SK-N-SH (cell line): Measurements from ENCODE around the gene ADAMTS1. TPM values are rescaled to one million over a fixed set of nuclear protein-coding genes. Genes with fewer than 3 reads are reported as not detected.

Experiments
- CTCF ChIA-PET: fragments of 300-600, 350-600 bp; formaldehyde crosslinking; extraction: SDS; loops from one replicate; lab custom pipeline; 2021; lab: Yijun Ruan, JAX
- POLR2A ChIA-PET: fragments of 350-600 bp; sonication (Branson Sonifier 250); formaldehyde crosslinking; extraction: SDS; loops from one replicate; lab custom pipeline; 2020; ENCODE audit warnings: antibody characterized with exemption, inconsistent platforms; lab: Yijun Ruan, JAX
- DNase-seq: peaks from one replicate; pipeline ENCODE4 v3.0.0; 2012
- H2AFZ ChIP-seq: fragments of 200-600 bp; sonication (generic); 2 replicates; pipeline ENCODE4 v1.8.1; 2016; ENCODE audit warnings: antibody characterized with exemption, mild to moderate bottlenecking, low read depth
- H3F3A ChIP-seq: fragments of 200-600 bp; sonication (generic); replicated peaks from 2 replicates; pipeline ENCODE3; 2016; ENCODE audit warnings: antibody characterized with exemption, mild to moderate bottlenecking; ENCODE audit not compliant: insufficient read depth
- H3K27ac ChIP-seq, 2 experiments: fragments of 200-500 bp in 1 of 2; fragments of 200-600 bp in 1 of 2; sonication (Bioruptor generic) in 1 of 2; sonication (generic), shearing (Covaris generic) in 1 of 2; 2 replicates each; pipeline versions ENCODE4 v1.5.1 to v1.6.1; 2014 to 2016; ENCODE audit warnings: low read depth in 2 of 2, inconsistent platforms in 1 of 2, low read length in 1 of 2, mild to moderate bottlenecking in 1 of 2, mixed read lengths in 1 of 2
- H3K27me3 ChIP-seq: fragments of 200-600 bp; sonication (generic), shearing (Covaris generic); 2 replicates; pipeline ENCODE4 v1.6.1; 2016; ENCODE audit warnings: mixed run types; ENCODE audit not compliant: insufficient read depth
- H3K36me3 ChIP-seq, 2 experiments: fragments of 200-500 bp in 1 of 2; fragments of 200-600 bp in 1 of 2; sonication (Bioruptor generic) in 1 of 2; sonication (generic) in 1 of 2; replicated peaks in 1 of 2; 2 replicates each; pipeline versions ENCODE3 to v1.5.1; 2014 to 2016; ENCODE audit warnings: low read length in 1 of 2, mild to moderate bottlenecking in 1 of 2; ENCODE audit not compliant: insufficient read depth in 2 of 2, control insufficient read depth in 1 of 2
- H3K4me1 ChIP-seq, 2 experiments: fragments of 200-500 bp in 1 of 2; fragments of 200-600 bp in 1 of 2; sonication (Bioruptor generic) in 1 of 2; sonication (generic), shearing (Covaris generic) in 1 of 2; 2 replicates each; pipeline versions ENCODE4 v1.5.1 to v1.6.1; 2014 to 2016; ENCODE audit warnings: low read depth in 1 of 2, low read length in 1 of 2, mixed run types in 1 of 2; ENCODE audit not compliant: insufficient read depth in 2 of 2, control insufficient read depth in 1 of 2
- H3K4me2 ChIP-seq: fragments of 200-600 bp; sonication (generic), shearing (Covaris generic); 2 replicates; pipeline ENCODE4 v1.6.1; 2017; ENCODE audit warnings: mixed run types
- H3K4me3 ChIP-seq, 2 experiments: fragments of 200-500 bp in 1 of 2; fragments of 200-600 bp in 1 of 2; sonication (Bioruptor generic) in 1 of 2; sonication (generic), shearing (Covaris generic) in 1 of 2; 2 replicates each; pipeline versions ENCODE4 v1.5.1 to v1.8.1; 2014 to 2016; ENCODE audit warnings: low read depth in 2 of 2, inconsistent platforms in 1 of 2, low read length in 1 of 2, mild to moderate bottlenecking in 1 of 2, mixed read lengths in 1 of 2, moderate library complexity in 1 of 2
- H3K79me2 ChIP-seq: fragments of 200-600 bp; sonication (generic); 2 replicates; pipeline ENCODE4 v1.8.1; 2017; ENCODE audit warnings: mild to moderate bottlenecking; ENCODE audit not compliant: insufficient read depth
- H3K9ac ChIP-seq: fragments of 200-600 bp; sonication (generic); 2 replicates; pipeline ENCODE4 v1.6.1; 2017; ENCODE audit warnings: mixed run types
- H3K9me2 ChIP-seq: fragments of 200-600 bp; sonication (generic); 2 replicates; pipeline ENCODE4 v1.6.1; 2017; ENCODE audit warnings: mixed run types
- H3K9me3 ChIP-seq: fragments of 200-600 bp; sonication (generic); 2 replicates; pipeline ENCODE4 v1.6.1; 2017; ENCODE audit warnings: mixed run types, mild to moderate bottlenecking, moderate library complexity
- H4K20me1 ChIP-seq: fragments of 200-600 bp; sonication (generic); 2 replicates; pipeline ENCODE4 v1.6.1; 2017; ENCODE audit warnings: mild to moderate bottlenecking, mixed run types; ENCODE audit not compliant: insufficient read depth
- EP300 ChIP-seq, 2 experiments: IDR thresholded peaks; 2 replicates each; pipeline versions ENCODE4 v1.4.0 to v1.6.1; 2012; ENCODE audit warnings: borderline replicate concordance in 1 of 2, low read depth in 1 of 2, low read length in 1 of 2
- FOSL2 ChIP-seq: IDR thresholded peaks from 2 replicates; pipeline ENCODE4 v1.4.0; 2012; ENCODE audit warnings: low read depth, mild to moderate bottlenecking, moderate library complexity, borderline replicate concordance
- FOXJ3 ChIP-seq: sonication (generic); formaldehyde crosslinking; IDR thresholded peaks from 2 replicates; pipeline ENCODE4 v1.5.1; 2020; ENCODE audit warnings: mild to moderate bottlenecking, missing genetic modification reagents
- GABPA ChIP-seq: IDR thresholded peaks from 2 replicates; pipeline ENCODE4 v1.4.0; 2012; ENCODE audit warnings: low read depth, mild to moderate bottlenecking
- GATA2 ChIP-seq: sonication (generic); formaldehyde crosslinking; IDR thresholded peaks from 2 replicates; pipeline ENCODE4 v1.5.0; 2020; ENCODE audit warnings: mild to moderate bottlenecking, missing genetic modification reagents
- IRF3 ChIP-seq: fragments of 150-350 bp; IDR thresholded peaks from 2 replicates; pipeline ENCODE4 v1.6.1; 2016; ENCODE audit warnings: mild to moderate bottlenecking, low read depth, low read length
- JUND ChIP-seq: IDR thresholded peaks from 2 replicates; pipeline ENCODE4 v1.4.0; 2012
- MAX ChIP-seq: IDR thresholded peaks from 2 replicates; pipeline ENCODE4 v1.4.0; 2012; ENCODE audit warnings: low read depth
- MEF2A ChIP-seq: IDR thresholded peaks from 2 replicates; pipeline ENCODE4 v1.4.0; 2012; ENCODE audit warnings: low read depth, borderline replicate concordance
- MXI1 ChIP-seq: IDR thresholded peaks from 2 replicates; pipeline ENCODE4 v1.6.1; 2012; ENCODE audit warnings: mild to moderate bottlenecking, low read depth, low read length, improper control_type of control experiment
- NFIC ChIP-seq: IDR thresholded peaks from 2 replicates; pipeline ENCODE4 v1.4.0; 2012; ENCODE audit warnings: borderline replicate concordance
- POLR2AphosphoS5 ChIP-seq: IDR thresholded peaks from 2 replicates; pipeline ENCODE4 v1.6.1; 2012; ENCODE audit warnings: low read depth, low read length
- RCOR1 ChIP-seq: fragments of 150-350 bp; IDR thresholded peaks from 2 replicates; pipeline ENCODE4 v1.6.1; 2017; ENCODE audit warnings: antibody characterized with exemption, low read length
- REST ChIP-seq: IDR thresholded peaks from 2 replicates; pipeline ENCODE4 v1.6.1; 2012; ENCODE audit warnings: mild to moderate bottlenecking, low read depth, low read length, moderate library complexity
- RFX5 ChIP-seq: IDR thresholded peaks from 2 replicates; pipeline ENCODE4 v1.6.1; 2012; ENCODE audit warnings: mild to moderate bottlenecking, improper control_type of control experiment, low read length
- RXRA ChIP-seq: IDR thresholded peaks from 2 replicates; pipeline ENCODE4 v1.4.0; 2012; ENCODE audit warnings: low read depth, mild to moderate bottlenecking, borderline replicate concordance
- SMC3 ChIP-seq: IDR thresholded peaks from 2 replicates; pipeline ENCODE4 v1.6.1; 2012; ENCODE audit warnings: low read depth, low read length, improper control_type of control experiment
- TAF1 ChIP-seq: IDR thresholded peaks from 2 replicates; pipeline ENCODE4 v1.6.1; 2012; ENCODE audit warnings: low read depth, mild to moderate bottlenecking, low read length, moderate library complexity, borderline replicate concordance
- TCF12 ChIP-seq: IDR thresholded peaks from 2 replicates; pipeline ENCODE4 v1.4.0; 2012
- USF2 ChIP-seq: fragments of 150-350 bp; IDR thresholded peaks from 2 replicates; pipeline ENCODE4 v1.6.1; 2017; ENCODE audit warnings: antibody characterized with exemption, low read length, low read depth, borderline replicate concordance
- WGBS: methylation state at CpG from one replicate; pipeline ENCODE4 v1.1.6; 2017; ENCODE audit warnings: low lambda C conversion rate; 5-methylcytosine and 5-hydroxymethylcytosine counted together
- polyA plus RNA-seq, 3 experiments: library from polyadenylated mRNA; depleted of rRNA; stranded (reverse); fragments of >200 nt; gene quantifications; 2 replicates each; pipeline ENCODE4 v1.2.3, GENCODE V29; 2012

ADAMTS1 gene
- polyA plus RNA-seq, 1 of the 3 experiments (the other 2 are of a cell fraction), result 137 TPM

GRCh38 chr21:26877018-26877417 is 31.8 kb upstream of the ADAMTS1 start:
- CTCF ChIA-PET, result interaction anchor here (1.0 kb wide), 1 partner anchor 688 kb away, joined by 3 read pairs; no protein-coding TSS in a partner anchor
- peak; percentile 38 for DNase-seq
- Histone ChIP-seq H3K27ac (peak overlapping the region; percentile 2 to 68; a peak in 3 of 4 replicates), H3K9me2 (no peaks in the 10 kb centered on the region), H3F3A (no peaks in the 10 kb centered on the region), H3K79me2 (no peaks in the 10 kb centered on the region), H3K27me3 (no peaks in the 10 kb centered on the region), H2AFZ (peak overlapping the region; percentile 62), H4K20me1 (no peaks in the 10 kb centered on the region), H3K36me3 (no peaks in the 10 kb centered on the region), H3K4me3 (peak overlapping the region in 1 of 2 experiments; percentile 5; a peak in 2 of 4 replicates), H3K4me2 (peak overlapping the region; percentile 18), H3K9me3 (no peaks in the 10 kb centered on the region), H3K4me1 (no peaks in the 10 kb centered on the region; a peak in 1 of 4 replicates), H3K9ac (no peak overlapping the region)
- POLR2A ChIA-PET, result no interaction called here
- TF ChIP-seq TCF12 (peak; percentile 80), NFIC (peak; percentile 54; the same call in 1 of the 2 replicates), FOSL2 (no peak), POLR2AphosphoS5 (no peak), MAX (no peak), GATA2 (CRISPR knock-in tag) (peak; percentile 62; the same call in 1 of the 2 replicates), SMC3 (no peak), RCOR1 (no peak), JUND (0 out of 2 replicates have a peak, but pooled peaks have one; percentile 8), MEF2A (no peak), RXRA (no peak), EP300 (IDR thresholded peaks at IDR 0.05; ENCODE audit: borderline replicate concordance in 1 of 2, low read depth in 1 of 2, low read length in 1 of 2) (0 out of 4 replicates have a peak, but pooled peaks have one; percentile 9 to 12), USF2 (no peak), GABPA (no peak), RFX5 (no peak)
- 7% methylated on average over 6 of the region's 6 CpGs for WGBS

- no peaks in the 10 kb centered on the region for H3K27me3 ChIP-seq
- H3K4me3 ChIP-seq, result no peak overlapping the region
- no peaks in the 10 kb centered on the region for H3F3A ChIP-seq
- no peaks in the 10 kb centered on the region for H3K79me2 ChIP-seq
- no peak overlapping the region for H3K4me2 ChIP-seq
- H3K9me3 ChIP-seq, result no peaks in the 10 kb centered on the region
- no peaks in the 10 kb centered on the region; a peak in 1 of 4 replicates for H3K4me1 ChIP-seq
- no peaks in the 10 kb centered on the region for H3K36me3 ChIP-seq
- H2AFZ ChIP-seq, result no peak overlapping the region
- no peaks in the 10 kb centered on the region for H3K9me2 ChIP-seq
- no peak for TF ChIP-seq JUND
- no peak for TF ChIP-seq GATA2 (CRISPR knock-in tag)
- no peak for TF ChIP-seq TCF12
- no peak for TF ChIP-seq TAF1
- TF ChIP-seq REST, result no peak
- TF ChIP-seq MXI1, result no peak
- TF ChIP-seq IRF3, result no peak
- no peak for TF ChIP-seq SMC3
- no peak for TF ChIP-seq FOXJ3 (CRISPR knock-in tag)
- TF ChIP-seq, all 33 proteins: peak for 0
- Histone ChIP-seq H4K20me1 (no peaks in the 10 kb centered on the region), H3K9ac (no peak overlapping the region), H3K27ac (no peak overlapping the region)
- POLR2A ChIA-PET, result no interaction called here
- CTCF ChIA-PET, result no interaction called here
- 59% methylated on average over 1 of the region's 1 CpG for WGBS
- no peak for DNase-seq
These were observed 29.1 kb upstream of the ADAMTS1 start for GRCh38 chr21:26874347-26874746.
